Right lobe of liver (tissue), 6 donors: ENCODE data around the gene CCDC88C. TPM values are rescaled to one million over a fixed set of nuclear protein-coding genes. Genes with fewer than 3 reads are reported as not detected.

Experiments used
- ATAC-seq, 4 donors: fragments of 200-7000 bp; cut with Tn5 transposase; one replicate each; pipeline ENCODE4 v1.9.1; 2020; ENCODE audit warnings: mild to moderate bottlenecking in 4 of 4, moderate library complexity in 4 of 4
- DNase-seq, 3 donors: peaks; one replicate each; pipeline ENCODE4 v3.0.0-alpha.2; 2020
- H3K27ac ChIP-seq, 3 donors: fragments of 200-600 bp; one replicate each; pipeline ENCODE4 v1.8.0; 2022
- H3K27me3 ChIP-seq, 2 donors: fragments of 200-600 bp; one replicate each; pipeline ENCODE4 v1.8.0; 2022
- H3K36me3 ChIP-seq, 4 donors: fragments of 200-600 bp; sonication (generic) in 1 of 4; one replicate each; pipeline versions ENCODE4 v1.5.1 to v1.8.0; 2017 to 2022; ENCODE audit warnings: control low read depth in 1 of 4
- H3K4me1 ChIP-seq, 4 donors: fragments of 200-600 bp; sonication (generic) in 1 of 4; one replicate each; pipeline versions ENCODE4 v1.5.1 to v1.8.0; 2017 to 2022; ENCODE audit warnings: control low read depth in 1 of 4
- H3K4me3 ChIP-seq, 3 donors: fragments of 200-600 bp; one replicate each; pipeline ENCODE4 v1.8.0; 2022
- H3K9me3 ChIP-seq, 4 donors: fragments of 200-600 bp; sonication (generic) in 1 of 4; one replicate each; pipeline versions ENCODE4 v1.5.1 to v1.8.0; 2017 to 2022; ENCODE audit warnings: control low read depth in 1 of 4
- CTCF ChIP-seq, 4 donors: fragments of 200-600 bp in 3 of 4; fragments of 450-650 bp in 1 of 4; IDR thresholded peaks; one replicate each; pipeline versions ENCODE4 v1.5.1 to v1.8.0; 2016 to 2022; ENCODE audit warnings: antibody characterized with exemption in 4 of 4, mild to moderate bottlenecking in 2 of 4
- POLR2A ChIP-seq: fragments of 450-650 bp; IDR thresholded peaks from one replicate; pipeline ENCODE4 v1.6.1; 2017; ENCODE audit warnings: antibody characterized with exemption, mild to moderate bottlenecking
- WGBS: methylation state at CpG from one replicate; pipeline ENCODE4 v1.1.6; 2018; ENCODE audit warnings: low coverage, low lambda C conversion rate; ENCODE audit not compliant: insufficient coverage; ENCODE audit errors: missing lambda C conversion rate; 5-methylcytosine and 5-hydroxymethylcytosine counted together
- intact Hi-C, 2 donors: fragments of 100-400 bp; cut with DNase I; formaldehyde crosslinking; loops; one replicate each; pipeline versions ENCODE4 v1.11.2 to v1.14.1; 2022
- total RNA-seq, 6 experiments: library from RNA; depleted of rRNA in 2 of 6; stranded (reverse); fragments of >200 nt in 2 of 6; fragmentation: NEBNext Ultra II Directional in 3 of 6; extraction: Animal tissue kit (Norgen Biotek cat#: 25700) in 3 of 6; gene quantifications; one replicate each; pipeline versions ENCODE4 v1.1.0 to v1.2.4, GENCODE V29; 2016 to 2023
- donor health status: DM: no; HTN: yes; CAD: no.
- donor health status: DM: no; HTN: no; CAD: no.
- donor health status: DM: no; HTN: no; CAD: no.
- donor health status: DM: no; HTN: yes; CAD: no.
- donor health status: DM: no; HTN: yes; CAD: no.

CCDC88C gene
- total RNA-seq, 6 experiments from 2014 or later = 1.2 to 5.7 (median 3.1) TPM

GRCh38 chr14:91323031-91323430 is 94.6 kb downstream of the CCDC88C start:
- peaks cover 0 to 5% (median under 1%) of the 10 kb centered on the region in 4 donors for H3K4me1 ChIP-seq
- no peak for ATAC-seq
- H3K36me3 ChIP-seq = no peaks in the 10 kb centered on the region
- 70% methylated on average over 1 of the region's 6 CpGs for WGBS
- H3K27me3 ChIP-seq = no peaks in the 10 kb centered on the region
- intact Hi-C loops = no loop called here
- TF ChIP-seq POLR2A (no peak), CTCF (IDR thresholded peaks at IDR 0.05) (no peak)
- DNase-seq = no peak
- H3K9me3 ChIP-seq = no peaks in the 10 kb centered on the region
- H3K4me3 ChIP-seq = no peak overlapping the region
- H3K27ac ChIP-seq = peak overlapping the region in 1 of 3 donors; percentile 62

DNA sequence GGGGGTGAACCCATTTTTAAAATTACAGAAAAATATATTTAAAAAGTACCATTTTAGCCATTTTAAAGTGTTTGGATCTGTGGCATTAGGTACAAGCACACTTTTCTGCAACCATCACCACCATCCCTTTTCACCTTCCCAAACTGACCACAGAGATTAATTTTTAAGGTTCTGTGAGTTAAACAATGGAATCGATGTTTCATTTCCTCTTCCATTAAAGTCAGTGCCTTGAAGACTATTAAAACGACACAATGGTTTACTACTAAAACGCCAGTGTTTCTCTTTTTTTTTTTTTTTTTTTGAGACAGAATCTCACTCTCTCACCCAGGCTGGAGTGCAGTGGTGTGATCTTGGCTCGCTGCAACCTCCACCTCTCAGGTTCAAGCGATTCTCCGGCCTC is 95.0 kb downstream of the CCDC88C start:
- no peak for DNase-seq
- 69% methylated on average over 6 of the region's 6 CpGs for WGBS
- Histone ChIP-seq H3K36me3 (no peaks in the 10 kb centered on the region), H3K27me3 (no peaks in the 10 kb centered on the region), H3K27ac (no peak overlapping the region), H3K4me1 (peaks cover 0 to 5% (median under 1%) of the 10 kb centered on the region in 4 donors), H3K4me3 (no peak overlapping the region), H3K9me3 (no peaks in the 10 kb centered on the region)
- intact Hi-C loops = no loop called here
- no peak for TF ChIP-seq CTCF (IDR thresholded peaks at IDR 0.05)
- no peak for TF ChIP-seq POLR2A
- ATAC-seq = no peak

DNA sequence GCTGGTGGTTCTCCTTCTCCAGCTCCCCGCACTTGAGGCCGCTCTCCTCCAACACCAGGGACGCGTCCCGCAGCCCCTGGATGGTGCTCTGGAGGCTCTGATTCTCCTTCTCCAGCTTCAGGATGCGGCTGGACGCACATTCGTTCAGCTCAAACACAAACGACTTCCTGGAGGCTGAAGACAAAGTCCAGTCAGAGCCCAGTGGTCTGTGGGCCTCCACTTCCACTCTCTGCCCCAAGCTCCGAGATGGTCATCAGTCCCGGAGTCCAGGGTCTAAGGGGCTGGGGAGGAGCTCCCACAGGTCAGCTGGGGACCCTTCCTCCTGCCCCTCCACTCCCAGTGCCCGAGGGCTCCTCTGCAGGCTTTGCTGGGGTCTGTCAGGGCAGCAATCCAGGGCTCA is 96.5 kb downstream of the CCDC88C start:
- TF ChIP-seq CTCF (IDR thresholded peaks at IDR 0.05) (no peak), POLR2A (no peak)
- no peak for DNase-seq
- WGBS = 0% methylated on average over 1 of the region's 12 CpGs
- ATAC-seq = no peak
- Histone ChIP-seq H3K36me3 (no peaks in the 10 kb centered on the region), H3K9me3 (no peaks in the 10 kb centered on the region), H3K27ac (no peak overlapping the region), H3K4me3 (no peak overlapping the region), H3K4me1 (peaks cover 0 to 5% (median under 1%) of the 10 kb centered on the region in 4 donors), H3K27me3 (no peaks in the 10 kb centered on the region)
- intact Hi-C loops = no loop called here

DNA sequence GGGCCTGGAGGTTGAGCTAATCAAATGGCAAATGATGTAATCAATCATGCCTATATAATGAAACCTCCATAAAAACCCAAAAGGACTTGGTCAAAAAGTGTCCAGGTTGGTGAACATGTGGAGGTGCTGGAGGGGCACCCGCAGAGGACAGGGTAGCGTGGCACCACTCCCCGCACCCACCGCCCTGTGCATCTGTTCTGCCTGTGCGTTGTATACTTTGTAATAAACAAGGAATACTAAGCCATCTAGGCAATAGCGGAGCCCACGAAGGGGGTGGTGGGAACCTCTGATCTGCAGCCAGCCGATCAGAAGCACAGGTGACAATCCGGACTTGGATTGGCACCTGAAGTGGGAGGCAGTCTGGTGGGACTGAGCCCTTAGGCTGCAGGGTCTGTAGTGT is 97.4 kb downstream of the CCDC88C start:
- no peaks in the 10 kb centered on the region for H3K36me3 ChIP-seq

More for the DNA sequence above, 97.4 kb downstream of the CCDC88C start:
- Histone ChIP-seq H3K4me1 (peaks cover 0 to 5% (median under 1%) of the 10 kb centered on the region in 4 donors), H3K27me3 (no peaks in the 10 kb centered on the region), H3K27ac (no peak overlapping the region), H3K9me3 (no peaks in the 10 kb centered on the region), H3K4me3 (no peak overlapping the region)
- DNase-seq (no peak), ATAC-seq (no peak)
- intact Hi-C loops = no loop called here
- TF ChIP-seq CTCF (IDR thresholded peaks at IDR 0.05) (no peak), POLR2A (no peak)
- 97% methylated on average over 6 of the region's 9 CpGs for WGBS
